HG03354 (cell line): ENCODE data around the gene RPL36.
A peak's percentile ranks its signal among the peaks of the same experiment; 100 is the strongest.

Source experiments
- ATAC-seq: cut with Tn5 transposase; IDR thresholded peaks from one replicate; pipeline ENCODE4 v1.9.1; 2021; ENCODE audit warnings: mild to moderate bottlenecking; ENCODE audit not compliant: unreplicated experiment, poor library complexity, severe bottlenecking

The RPL36 gene

DNA sequence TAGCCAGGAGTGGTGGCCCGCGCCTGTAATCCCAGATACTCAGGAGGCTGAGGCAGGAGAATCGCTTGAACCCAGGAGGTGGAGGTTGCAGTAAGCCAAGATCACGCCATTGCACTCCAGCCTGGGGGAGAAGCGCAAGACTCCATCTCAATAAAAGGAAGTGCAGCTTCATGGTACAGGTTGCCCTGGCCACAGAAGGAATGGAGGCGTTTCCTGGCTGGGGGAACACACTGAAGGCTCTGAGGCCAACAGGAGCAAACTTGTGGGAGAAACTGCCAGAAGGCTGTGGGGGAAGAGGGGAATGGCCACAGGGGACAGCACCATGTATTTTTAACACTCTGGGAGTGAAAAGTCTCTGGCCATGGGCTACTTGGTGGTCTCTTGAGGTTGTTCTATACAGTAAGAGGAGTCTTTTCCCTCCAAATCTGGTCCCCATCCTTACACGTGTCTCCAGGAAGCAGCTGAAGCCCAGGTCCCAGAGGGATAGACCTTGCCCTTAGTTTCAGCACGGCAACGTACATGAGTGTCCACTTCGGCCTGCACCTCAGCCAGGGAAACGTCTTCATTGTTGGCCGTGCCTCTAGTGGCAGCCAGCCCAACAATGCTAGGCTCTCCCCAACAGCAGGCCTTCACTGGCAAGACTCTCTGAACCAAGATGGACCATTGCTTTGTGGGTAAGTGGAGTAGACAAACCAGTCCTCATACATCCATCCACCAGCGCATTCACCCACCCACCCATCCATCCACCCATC lies 17.2 kb upstream of the RPL36 start:
- ATAC-seq, result no peak

DNA sequence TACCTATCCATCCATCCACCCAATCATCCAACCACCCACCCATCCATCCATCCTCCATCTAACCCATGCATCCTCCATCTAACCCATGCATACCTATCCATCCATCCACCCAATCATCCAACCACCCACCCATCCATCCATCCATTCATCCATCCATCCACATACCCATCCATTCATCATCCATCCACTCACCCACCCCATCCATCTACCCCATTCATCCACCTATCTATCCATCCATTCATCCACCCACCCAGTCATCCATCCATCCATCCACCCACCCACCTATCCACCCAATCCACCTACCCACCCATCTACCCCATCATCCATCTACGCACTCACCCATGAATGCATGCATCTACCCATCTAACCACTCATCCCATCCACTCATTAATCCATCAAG lies 16.3 kb upstream of the RPL36 start:
- no peak for ATAC-seq

DNA sequence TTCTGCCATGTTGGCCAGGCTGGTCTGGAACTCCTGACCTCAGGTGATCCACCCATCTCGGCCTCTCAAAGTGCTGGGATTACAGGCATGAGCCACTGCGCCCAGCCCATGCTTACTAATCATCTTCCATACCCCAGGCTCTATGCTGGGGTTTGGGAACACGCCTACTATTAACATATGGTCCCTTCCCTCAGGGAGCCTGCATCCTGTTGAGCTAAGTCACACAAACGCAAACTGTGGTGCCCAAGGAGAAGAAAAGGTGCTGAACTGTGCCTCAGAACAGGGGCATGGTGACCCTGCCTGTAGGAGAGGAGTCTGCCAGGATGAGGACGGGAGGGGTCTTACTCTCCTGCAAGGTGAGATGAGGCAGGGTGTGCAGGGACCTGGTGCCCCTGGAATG lies 15.4 kb upstream of the RPL36 start:
- ATAC-seq, result no peak

DNA sequence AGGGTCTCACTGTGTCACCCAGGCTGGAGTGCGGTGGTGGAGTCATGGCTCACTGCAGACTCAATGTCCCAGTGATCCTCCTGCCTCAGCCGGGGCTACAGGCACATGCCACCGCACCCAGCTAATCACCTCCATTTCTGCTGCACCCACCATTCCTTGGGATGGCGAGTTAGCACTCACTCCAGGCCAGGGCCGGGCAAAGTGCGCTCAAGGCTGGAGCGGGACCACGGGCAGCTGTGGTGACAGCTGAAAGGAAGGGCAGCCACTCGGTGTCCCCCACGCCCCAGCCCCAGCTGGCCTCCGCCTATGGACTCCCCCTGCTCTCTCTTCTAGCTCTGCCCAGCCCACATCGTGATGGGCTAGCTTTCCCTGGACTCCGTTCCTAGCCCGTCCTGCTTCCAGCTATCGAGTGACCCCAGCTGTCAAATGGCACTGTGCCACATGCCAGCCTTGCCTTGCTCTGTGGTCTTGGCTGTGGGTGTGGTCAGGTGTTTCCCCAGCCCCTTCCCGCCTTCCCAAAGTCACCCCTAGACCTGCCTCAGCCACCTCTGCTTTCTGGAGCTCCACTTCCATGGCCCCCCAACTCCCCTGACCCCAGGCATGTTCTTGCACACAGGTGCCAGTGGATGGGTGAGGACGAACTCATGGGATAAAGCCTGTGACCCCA lies 13.9 kb upstream of the RPL36 start:
- no peak for ATAC-seq

DNA sequence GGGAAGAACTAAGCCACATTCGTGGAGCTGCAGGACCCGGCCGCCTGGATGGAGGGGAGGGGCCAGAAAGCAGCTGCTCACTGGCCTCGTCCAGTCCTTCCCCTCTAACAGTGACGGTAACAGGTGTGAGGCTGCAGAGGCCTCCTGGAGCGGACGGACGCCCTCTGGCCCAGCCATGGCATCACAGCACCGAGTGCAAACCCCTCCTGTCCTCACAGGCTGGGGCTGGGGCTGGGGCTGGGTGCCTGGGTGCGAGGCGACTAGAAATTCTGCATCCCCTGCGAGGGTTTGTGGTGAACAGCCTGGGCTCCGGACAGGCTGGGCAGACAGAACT lies 13.4 kb upstream of the RPL36 start:
- ATAC-seq, result no peak

DNA sequence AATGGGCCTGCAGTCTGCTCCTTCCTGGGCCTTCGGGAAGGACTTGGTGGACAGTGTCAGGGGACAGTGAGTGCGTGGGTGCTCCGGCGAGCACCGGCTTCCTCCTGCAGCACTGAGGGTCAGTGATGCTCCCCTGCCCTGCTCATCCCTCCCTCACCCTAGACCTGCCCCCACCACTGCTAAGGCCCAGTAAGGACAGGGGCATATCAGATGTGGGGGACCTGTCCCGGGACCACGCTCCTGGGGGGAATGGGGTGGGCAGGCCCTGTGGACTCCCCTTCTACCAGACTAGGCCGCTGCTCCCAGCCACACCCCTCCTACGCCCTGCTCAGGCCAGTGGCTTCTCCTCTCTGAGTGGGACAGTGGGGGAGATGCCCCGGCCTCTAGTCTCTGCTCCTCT lies 13.0 kb upstream of the RPL36 start:
- ATAC-seq, result no peak

DNA sequence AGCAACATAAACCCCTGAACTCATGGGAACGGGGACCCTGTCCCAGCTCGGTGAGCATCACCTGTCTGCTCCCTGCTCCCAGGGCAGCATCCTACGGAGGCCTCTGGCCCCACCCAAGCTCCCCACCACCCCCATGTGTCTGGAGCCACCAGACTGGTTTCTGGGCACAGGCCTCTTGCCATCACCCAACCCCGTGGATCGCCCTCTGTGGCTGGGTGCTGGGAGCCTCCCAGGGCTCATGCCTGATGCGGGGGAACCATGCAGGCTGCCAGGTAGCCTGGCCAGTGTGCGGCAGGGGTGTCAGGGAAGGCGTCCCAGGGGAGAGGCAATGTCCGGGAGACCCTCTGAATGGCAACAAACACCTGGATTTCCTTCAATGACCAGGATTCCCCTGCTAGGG lies 12.5 kb upstream of the RPL36 start:
- ATAC-seq, result no peak

DNA sequence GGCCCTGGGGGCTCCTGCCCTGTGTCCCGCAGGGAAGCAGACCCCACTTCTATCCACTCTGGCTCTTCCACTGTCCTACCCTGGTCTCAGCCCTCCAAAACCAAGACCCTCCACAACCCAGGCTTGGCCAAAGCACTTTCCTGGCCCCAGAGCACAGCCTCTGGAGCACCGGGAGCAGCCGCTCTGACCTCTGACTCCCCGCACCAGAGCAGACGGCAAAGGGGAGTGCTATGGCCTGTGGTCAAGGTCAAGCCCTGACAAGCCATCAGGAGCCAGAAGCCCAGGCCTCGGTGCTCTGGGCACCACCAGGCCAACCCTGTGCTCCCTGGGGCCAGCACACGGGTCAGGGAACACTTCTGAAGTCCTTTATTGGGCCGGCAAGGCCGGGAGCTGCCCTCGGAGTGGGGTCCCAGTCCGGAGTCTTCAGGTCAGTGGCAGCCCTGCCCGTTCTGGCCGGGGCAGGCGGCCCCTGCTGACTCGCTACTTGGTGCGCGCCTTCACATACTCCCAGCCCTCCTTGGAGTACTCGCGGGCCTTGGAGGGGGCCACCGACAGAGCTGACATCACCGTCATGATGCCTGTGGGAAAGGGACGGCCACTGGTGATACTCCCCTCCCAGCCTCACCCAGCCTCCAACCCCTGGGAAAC lies 11.9 kb upstream of the RPL36 start:
- ATAC-seq, result no peak

DNA sequence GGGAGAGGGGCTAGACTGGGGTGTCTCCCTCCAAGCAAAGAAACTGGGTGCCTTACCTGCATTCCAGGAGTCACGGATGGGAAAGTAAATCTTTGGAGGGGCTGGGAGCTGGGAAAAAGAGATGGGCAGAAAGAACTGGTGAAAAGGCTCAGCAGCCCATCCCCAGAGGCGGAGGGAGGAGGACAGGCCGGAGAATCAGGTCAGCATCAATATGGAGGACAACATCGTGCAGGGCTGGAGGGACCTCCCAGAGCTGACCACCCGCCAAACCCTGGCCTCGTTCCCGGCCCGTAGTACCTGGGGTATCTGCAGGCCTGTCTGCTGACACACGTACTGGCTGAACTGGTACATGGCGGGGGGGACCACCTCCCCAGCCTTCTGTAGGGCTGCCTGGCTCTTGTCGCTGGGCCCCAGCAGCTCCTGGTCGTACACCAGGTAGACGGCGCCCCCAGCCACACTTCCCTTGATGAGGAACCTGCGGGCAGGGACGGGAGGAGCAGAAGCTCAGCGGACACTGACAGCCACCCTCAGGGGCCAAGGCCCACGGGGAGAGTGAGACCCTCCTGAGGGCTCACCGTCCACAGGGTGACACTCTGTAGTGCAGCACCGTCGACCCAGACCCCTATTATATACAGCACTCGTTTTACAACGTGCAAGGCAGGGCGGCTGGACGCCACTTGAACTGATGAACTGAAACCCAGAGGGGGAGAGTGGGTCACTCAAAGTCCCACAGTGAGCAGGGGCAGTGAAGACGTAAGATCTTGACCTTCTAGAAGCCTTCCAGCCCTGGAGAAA lies 10.6 kb upstream of the RPL36 start:
- ATAC-seq, result no peak

DNA sequence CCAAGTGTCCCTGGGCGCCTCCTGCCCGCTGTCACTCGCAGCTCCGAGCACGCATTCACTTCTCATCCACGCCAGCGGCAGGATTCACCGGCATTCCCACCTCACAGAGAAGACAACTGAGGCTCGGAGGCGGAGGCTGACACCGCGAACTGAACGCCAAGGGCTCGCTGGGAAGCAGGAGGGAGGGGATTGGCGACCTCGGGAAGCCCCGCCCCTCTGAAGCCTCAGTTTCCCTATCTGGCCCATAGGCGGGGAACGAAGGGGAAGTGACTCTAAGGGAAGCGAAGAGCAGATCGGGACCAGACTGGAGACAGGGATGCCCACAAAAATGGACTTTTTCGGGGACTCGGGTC lies 10.0 kb upstream of the RPL36 start:
- ATAC-seq, result no peak

DNA sequence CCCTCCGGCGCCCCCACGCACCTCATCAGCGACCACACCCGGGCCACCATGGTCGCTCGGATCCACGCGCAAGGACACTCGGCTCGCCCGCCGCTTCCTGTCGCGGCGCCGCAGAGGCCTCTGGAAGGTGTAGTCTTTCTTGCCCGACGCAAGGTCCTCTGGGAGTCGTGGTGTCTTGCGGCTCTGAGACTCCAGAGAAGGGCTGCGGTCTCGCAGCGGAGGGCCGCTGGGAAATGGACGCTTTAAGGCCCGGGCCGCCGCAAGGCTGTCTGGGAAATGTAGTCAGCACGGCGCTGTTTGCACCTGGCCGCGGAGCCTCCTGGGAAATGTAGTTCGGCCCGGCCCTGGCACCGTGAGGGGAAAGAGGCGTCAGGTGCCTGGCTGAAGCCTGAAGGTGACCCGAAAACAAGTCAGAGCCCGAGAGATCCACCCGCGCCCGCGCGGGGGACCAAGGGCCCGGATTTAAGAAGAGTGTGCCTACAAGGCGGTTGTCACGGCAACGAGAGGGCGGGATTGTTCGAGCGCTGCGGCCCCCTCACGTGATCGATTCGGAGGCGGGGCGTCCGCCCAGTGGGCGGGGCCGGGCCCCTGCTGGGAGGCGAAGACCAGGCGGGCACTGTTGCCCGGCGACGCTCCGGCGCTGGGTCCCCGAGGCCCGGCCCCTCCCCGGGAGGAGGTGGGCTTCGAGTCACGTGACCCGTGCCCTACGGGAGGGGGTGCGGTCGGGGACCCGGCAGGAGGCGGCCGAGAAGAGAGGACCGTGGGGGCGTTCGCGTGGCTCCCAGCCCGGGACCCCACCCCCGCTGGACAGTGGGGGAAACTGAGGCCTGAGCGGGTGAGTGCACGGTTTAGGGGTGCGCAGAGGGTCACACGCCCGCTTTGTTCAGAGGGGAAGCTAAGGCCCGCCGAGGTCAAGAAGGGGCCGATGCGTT lies 9.4 kb upstream of the RPL36 start, which contains the start of the genes HSD11B1L and MICOS13:
HSD11B1L (plus strand) TSS at position 591 of the 932 bp plus-strand sequence. CDS start 3,806 bp downstream, outside the sequence.
MICOS13 (minus strand) TSS at position 80 of the 932 bp plus-strand sequence; CDS start at position 50, 30 bp downstream.
- peak; percentile 89 for ATAC-seq

DNA sequence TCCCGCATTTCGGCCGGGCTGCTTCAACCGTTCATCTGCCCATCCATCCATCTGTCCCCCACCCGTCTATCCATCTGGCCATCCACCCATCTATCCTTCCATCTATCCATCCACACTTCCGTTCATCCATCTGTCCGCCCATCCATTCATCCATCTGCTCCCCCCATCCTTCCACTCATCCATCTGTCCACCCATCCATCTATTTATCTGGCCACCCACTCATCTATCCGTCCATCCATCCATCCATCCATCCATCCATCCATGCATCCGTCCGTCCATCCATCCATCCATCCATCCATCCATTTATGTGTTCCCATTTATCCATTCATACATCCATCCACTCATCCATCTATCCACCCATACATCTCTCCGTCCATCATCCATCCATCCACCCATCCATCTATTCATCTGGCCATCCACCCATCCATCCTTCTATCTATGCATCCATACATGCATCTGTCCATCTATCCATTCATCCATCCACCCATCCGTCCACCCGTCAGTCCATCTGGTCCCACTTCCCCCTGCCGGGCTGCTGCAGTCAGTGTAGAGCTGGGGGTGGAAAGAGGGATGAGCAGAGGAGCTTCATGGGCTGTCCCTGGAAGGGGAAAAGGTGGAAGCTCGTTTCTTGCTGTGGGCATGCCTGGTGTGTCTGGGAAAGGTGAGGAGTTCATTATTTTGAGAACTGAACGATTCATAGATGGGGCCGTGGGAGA lies 8.5 kb upstream of the RPL36 start:
- ATAC-seq, result no peak

DNA sequence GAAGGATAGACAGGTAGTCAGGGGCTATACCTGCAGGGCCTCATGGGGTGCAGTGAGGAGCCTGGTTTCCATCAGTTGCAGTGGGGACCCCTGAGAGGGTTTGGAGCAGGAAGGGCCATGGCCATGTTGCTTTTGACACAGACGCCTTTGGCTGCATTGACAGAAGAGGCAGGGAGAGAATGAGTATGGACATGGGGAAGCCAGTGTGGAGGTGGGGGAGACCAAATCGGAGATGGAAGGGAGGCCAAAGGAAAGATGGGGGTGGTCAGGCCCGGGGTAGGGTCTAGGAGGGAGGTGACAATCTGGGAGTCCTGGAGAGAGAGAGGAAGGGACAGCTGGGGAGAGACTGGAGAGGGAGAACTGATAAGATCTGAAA lies 8.0 kb upstream of the RPL36 start:
- ATAC-seq, result no peak

DNA sequence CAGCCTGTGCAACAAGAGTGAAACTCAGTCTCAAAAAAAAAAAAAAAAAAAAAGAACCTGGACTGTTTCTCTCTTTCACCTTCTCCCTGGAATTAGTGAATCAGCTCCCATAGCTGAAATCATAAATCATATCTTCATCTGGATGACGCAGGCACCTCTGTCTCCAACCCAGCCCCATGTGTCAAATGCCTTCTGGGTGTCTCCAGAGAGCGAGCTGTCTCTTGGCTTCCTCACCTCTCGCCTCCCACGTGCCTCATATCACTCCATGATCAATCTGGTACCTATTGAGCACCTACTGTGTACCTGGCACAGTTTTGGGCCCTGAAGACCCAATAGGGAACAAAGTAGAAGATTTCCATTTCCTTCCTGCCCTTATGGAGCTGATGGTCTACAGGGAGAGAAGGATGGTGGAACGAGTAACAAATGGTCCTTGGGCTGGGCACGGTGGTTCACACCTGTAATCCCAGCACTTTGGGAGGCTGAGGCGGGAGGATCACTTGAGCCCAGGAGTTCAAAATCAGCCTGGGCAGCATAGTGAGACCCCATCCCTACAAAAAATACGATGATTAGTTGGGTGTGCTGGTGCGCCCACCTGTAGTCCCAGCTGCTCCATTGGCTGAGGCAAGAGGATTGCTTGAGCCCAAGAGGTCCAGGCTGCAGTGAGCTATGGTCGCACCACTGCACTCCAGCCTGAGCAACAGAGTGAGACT lies 6.8 kb upstream of the RPL36 start:
- ATAC-seq, result no peak

DNA sequence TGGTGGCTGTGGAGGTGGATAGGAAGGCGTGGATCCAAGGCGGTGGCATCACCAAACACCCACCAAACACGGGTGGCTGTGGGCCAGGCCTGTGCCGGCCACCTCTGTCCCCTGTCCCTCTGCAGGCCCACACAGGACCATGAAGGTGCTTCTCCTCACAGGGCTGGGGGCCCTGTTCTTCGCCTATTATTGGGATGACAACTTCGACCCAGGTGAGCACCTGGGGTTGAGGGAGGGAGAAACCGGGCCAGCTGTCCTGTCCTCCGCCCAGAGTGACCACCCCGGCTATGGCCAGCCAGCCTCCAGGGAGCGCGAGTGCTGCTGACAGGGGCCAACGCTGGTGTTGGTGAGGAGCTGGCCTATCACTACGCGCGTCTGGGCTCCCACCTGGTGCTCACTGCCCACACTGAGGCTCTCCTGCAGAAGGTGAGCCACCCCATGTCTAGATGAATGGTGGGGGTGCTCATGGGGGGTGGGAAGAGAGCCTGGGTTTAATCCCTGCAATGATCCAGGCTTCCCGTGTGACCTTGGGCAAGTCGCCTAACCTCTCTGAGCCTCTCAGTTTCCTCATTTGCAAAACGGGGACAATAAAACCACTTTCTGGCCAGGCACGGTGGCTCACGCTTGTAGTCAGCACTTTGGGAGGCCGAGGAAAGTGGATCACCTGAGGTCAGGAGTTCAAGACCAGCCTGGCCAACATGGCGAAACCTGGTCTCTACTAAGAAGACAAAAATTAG lies 5.2 kb upstream of the RPL36 start:
- no peak for ATAC-seq

DNA sequence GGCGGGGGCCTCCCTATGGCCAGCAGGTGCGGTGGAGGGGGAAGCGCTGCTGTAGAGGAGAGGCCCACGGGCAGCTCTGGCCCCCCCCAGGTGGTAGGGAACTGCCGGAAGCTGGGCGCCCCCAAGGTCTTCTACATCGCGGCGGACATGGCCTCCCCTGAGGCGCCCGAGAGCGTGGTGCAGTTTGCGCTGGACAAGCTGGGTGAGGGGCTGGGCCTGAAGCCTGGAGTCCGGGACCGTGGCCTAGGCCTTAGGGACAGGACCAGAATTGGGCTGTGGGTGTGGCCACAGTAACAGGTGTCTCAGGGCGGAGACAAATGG lies 3.8 kb upstream of the RPL36 start:
- ATAC-seq, result no peak

DNA sequence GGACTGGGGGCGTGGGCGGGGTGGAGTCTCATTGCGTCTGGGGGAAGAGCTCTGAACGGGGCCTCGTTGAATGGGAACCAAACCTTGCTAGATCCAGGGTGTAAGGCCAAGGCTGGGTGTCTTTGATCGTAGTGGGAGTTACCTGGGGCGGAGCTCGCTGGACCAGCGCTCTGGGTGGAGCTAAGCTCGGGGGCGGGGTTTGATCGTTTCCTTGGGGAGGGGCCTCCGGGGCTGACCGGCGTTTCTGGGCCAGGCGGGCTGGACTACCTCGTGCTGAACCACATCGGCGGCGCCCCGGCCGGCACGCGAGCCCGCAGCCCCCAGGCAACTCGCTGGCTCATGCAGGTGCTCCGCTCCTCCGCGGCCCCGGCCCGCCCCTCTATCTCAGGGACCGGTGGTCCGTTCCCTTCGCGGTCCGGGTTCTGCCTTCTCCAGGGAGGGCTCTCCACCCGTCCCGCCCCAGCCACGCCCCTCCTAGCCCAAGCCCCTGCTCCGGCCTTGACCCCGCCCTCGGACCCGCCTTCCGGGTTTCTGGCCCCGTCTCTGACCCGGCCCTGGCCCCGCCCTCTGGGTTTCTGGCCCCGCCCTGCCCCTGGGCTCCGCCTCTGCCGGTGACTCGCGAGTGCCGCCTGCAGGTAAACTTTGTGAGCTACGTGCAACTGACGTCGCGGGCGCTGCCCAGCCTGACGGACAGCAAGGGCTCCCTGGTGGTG lies 3.3 kb upstream of the RPL36 start:
- ATAC-seq, result peak; percentile 57
